Hypothalamus (tissue), 51 donors: Measurements from ENCODE around the gene CEACAM6.
A peak's percentile ranks its signal among the peaks of the same experiment; 100 is the strongest.
"Not testable (repeated sequence)": the region's sequence is repeated elsewhere in the genome, so short reads cannot be mapped to it uniquely, and the experiment has no call there.

Source experiments
- DNase-seq, 51 donors: peaks; one replicate each; lab custom pipeline; 2025; lab: John Stamatoyannopoulos, UW

Gene CEACAM6

DNA sequence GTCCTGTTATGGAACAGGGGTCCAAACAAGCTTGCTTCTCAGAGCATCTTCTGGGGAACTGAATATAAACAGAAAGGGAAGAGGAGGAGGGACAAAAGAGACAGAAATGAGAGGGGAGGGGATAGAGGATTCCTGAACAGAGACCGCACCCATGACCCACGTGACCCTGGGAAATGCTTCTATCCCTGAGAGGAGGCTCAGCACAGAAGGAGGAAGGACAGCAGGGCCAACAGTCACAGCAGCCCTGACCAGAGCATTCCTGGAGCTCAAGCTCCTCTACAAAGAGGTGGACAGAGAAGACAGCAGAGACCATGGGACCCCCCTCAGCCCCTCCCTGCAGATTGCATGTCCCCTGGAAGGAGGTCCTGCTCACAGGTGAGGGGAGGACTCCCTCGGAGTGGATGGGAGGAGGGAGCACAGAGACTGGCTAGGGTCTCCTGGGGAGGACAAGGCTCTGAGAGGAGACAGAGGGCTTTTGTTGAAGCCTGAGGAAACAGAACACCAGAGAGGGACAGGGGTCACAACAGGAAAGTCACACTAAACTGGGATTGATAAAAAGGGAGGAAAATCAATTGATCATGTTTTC, at the start of gene CEACAM6:
TSS of gene CEACAM6 (plus strand) at position 203 of the 586 bp plus-strand sequence. CDS start at position 312, 109 bp downstream.
- DNase-seq = no peak

DNA sequence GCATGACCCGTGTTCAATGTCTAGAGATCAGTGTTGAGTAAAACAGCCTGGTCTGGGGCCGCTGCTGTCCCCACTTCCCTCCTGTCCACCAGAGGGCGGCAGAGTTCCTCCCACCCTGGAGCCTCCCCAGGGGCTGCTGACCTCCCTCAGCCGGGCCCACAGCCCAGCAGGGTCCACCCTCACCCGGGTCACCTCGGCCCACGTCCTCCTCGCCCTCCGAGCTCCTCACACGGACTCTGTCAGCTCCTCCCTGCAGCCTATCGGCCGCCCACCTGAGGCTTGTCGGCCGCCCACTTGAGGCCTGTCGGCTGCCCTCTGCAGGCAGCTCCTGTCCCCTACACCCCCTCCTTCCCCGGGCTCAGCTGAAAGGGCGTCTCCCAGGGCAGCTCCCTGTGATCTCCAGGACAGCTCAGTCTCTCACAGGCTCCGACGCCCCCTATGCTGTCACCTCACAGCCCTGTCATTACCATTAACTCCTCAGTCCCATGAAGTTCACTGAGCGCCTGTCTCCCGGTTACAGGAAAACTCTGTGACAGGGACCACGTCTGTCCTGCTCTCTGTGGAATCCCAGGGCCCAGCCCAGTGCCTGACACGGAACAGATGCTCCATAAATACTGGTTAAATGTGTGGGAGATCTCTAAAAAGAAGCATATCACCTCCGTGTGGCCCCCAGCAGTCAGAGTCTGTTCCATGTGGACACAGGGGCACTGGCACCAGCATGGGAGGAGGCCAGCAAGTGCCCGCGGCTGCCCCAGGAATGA, 48.4 kb upstream of the CEACAM6 start:
- peak in 8 of 51 donors; percentile 5 to 42 (median 22) for DNase-seq

DNA sequence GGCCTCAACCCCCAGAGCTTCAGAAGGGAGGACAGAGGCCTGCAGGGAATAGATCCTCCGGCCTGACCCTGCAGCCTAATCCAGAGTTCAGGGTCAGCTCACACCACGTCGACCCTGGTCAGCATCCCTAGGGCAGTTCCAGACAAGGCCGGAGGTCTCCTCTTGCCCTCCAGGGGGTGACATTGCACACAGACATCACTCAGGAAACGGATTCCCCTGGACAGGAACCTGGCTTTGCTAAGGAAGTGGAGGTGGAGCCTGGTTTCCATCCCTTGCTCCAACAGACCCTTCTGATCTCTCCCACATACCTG, 47.9 kb upstream of the CEACAM6 start:
- DNase-seq = no peak

DNA sequence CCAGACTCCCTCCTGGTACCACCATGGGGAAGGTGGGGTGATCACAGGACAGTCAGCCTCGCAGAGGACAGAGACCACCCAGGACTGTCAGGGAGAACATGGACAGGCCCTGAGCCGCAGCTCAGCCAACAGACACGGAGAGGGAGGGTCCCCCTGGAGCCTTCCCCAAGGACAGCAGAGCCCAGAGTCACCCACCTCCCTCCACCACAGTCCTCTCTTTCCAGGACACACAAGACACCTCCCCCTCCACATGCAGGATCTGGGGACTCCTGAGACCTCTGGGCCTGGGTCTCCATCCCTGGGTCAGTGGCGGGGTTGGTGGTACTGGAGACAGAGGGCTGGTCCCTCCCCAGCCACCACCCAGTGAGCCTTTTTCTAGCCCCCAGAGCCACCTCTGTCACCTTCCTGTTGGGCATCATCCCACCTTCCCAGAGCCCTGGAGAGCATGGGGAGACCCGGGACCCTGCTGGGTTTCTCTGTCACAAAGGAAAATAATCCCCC, 47.4 kb upstream of the CEACAM6 start:
- DNase-seq = no peak

DNA sequence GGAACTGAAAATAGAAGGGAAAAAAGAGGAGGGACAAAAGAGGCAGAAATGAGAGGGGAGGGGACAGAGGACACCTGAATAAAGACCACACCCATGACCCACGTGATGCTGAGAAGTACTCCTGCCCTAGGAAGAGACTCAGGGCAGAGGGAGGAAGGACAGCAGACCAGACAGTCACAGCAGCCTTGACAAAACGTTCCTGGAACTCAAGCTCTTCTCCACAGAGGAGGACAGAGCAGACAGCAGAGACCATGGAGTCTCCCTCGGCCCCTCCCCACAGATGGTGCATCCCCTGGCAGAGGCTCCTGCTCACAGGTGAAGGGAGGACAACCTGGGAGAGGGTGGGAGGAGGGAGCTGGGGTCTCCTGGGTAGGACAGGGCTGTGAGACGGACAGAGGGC, 46.8 kb upstream of the CEACAM6 start, which contains the start of gene CEACAM5:
TSS of gene CEACAM5 (plus strand) at position 146 of the 400 bp plus-strand sequence. CDS start at position 252, 106 bp downstream.
- no peak for DNase-seq

DNA sequence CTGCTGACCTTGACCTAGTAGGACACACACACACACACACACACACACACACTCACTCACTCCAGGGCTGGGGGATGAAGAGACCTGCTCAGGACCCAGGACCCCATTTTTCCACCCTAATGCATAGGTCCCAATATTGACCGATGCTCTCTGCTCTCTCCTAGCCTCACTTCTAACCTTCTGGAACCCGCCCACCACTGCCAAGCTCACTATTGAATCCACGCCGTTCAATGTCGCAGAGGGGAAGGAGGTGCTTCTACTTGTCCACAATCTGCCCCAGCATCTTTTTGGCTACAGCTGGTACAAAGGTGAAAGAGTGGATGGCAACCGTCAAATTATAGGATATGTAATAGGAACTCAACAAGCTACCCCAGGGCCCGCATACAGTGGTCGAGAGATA, 45.8 kb upstream of the CEACAM6 start:
- DNase-seq = not testable (repeated sequence)

DNA sequence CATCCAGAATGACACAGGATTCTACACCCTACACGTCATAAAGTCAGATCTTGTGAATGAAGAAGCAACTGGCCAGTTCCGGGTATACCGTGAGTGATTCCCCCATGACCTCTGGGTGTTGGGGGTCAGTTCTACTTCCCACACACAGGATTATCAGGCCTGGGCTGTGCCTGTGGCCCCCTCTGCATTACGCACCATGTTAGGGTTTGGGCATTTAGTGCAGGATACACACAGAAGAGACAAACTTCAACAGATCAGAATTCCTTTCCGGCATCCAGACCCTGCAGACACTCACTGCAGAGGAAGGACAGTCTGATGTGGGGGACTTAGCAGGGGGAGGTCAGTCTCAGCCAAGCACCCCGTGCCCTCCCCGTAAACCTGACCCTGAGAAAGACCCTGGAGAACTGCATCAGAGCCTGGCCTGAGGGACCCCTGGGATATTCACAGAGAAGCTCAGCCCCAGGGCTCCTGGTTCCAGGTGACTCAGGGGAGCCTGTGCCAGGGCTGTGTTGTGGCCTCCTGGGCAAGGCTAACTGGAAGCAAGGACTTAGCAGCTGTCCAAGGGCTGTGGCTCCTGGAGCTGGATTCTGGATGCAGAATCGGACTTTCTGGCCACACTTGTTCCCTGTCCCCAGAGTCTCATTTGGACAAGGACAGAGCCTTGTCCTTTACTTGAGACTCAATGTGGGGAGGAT, 45.2 kb upstream of the CEACAM6 start:
- DNase-seq = no peak

DNA sequence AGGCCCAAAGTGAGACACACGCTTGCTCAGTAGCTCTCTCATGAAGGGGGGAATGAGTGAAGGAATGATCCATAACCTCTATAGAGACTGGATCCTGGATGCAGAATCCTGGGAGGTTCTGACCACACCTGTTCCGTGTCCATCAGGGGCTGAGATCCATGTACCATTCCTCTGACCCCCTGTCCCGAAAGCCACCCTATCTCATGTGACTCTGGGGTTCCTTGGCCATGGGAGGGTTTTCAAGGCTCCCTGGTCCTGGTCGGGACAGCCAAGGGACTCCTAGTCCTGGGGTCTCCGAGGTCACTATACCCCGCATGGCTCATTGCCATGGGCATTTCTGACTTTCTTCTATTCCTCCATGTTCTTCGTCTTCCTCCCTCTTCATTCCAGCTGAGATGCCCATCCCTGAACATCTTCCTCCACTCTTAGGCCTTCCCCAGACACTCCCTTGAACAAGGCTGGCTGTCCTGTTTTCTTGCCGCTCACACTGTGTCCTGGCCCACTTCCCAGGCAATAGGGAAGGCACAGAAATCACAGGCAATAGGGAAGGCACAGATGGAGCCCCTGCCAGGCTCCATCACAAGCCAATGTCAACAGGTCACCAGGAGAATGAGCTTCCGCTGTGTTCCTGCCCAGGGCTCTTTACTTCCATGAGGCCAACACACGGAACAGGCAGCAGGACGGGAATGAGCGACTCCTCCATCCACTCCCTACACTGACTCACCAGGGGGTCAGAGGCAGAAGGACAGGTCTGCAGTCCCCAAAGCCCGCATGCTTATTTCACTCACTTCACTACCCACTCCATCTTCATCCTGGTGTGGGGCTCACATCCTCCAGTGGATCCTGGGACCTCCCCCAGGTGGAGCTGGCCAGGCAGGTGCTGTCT, 43.7 kb upstream of the CEACAM6 start:
- DNase-seq = no peak

DNA sequence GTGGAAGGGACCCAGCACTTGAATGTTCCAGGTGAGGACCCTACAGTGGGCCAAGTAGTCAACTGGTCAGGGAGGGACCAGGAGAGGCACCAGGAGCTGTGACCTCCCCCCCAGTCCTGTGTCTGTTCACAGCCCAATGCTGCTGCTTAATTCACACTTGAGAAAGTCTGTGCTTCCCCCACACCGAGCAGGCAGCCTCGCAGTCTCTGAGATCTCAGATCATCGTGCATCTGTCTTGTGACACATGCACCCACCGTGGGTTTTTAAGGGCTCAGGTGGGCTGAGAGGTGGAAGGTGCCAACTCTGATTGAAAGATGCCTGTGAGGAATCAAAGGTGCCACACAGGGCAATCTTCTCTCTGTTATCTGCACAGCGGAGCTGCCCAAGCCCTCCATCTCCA, 40.7 kb upstream of the CEACAM6 start:
- DNase-seq = no peak

DNA sequence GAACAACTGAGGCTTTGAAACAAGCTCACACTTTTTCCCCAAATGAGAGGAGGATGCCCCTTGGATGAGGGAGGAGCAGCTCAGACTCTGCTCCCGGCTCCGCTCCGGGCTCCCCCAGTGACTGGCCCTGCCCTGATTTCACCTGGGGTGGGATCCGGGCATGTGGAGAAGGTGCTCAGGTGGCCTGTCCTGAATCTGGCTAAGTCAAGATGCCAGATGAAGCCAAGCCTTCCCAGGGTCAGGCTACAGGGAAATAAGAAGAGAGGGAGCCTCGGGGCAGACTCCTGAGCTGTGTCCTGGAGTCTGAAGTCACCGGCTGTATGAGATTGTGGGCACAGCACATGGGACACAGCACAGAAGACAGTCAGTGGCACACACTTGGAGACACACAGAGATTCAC, 36.6 kb upstream of the CEACAM6 start:
- DNase-seq = no peak

DNA sequence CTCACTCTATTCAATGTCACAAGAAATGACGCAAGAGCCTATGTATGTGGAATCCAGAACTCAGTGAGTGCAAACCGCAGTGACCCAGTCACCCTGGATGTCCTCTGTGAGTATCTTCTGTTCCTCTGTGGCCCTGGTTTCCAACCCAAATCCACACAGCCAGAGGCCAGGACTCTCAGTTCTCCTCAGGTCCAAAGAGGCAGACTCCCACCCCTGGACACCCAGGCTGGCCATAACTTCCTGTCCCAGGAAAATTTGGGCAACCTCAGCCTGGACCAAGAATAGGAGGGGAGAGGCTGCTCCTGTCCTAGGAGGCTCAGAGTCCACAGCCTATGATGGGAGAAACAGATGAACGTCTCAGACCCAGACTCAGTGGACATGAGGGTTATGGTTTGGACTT, 35.2 kb upstream of the CEACAM6 start:
- no peak for DNase-seq

DNA sequence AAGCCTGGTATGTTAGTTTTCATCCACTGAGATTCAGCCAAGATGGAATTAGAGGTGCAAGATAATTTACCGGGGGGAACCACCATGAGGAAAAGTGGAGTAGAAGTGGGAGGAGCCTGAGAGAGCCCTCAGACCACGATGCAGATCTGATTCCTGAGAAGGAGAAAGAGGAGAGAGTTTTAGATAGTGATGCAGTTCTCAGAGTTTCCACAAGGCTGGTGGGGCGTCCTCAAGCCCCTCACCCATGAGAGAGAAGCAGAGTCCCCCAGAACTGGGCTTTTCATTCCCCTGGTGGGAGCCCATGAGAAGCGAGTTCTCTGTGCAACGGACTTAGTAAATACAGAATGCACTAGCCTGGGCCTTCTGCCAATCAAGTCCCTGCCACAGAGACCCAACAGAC, 28.8 kb upstream of the CEACAM6 start:
- no peak for DNase-seq

DNA sequence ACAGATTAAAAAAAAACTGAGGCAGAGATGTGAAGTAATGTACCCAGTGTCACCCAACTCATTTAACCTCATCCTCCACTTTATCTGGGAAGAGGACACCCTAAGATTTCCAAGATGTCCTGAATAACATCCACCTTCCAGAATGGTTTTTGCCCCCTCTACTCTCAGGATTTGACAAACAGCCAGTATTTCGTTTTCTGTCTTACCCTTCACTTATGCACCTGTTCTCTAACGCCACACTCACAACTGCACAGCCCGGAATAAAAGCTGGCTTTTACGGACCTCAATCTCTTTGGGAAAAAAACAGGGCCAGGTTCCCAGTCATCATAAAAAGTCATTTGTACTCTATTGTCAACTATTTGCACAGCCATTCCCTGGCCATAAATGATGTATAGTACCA, 21.2 kb upstream of the CEACAM6 start:
- DNase-seq = no peak

DNA sequence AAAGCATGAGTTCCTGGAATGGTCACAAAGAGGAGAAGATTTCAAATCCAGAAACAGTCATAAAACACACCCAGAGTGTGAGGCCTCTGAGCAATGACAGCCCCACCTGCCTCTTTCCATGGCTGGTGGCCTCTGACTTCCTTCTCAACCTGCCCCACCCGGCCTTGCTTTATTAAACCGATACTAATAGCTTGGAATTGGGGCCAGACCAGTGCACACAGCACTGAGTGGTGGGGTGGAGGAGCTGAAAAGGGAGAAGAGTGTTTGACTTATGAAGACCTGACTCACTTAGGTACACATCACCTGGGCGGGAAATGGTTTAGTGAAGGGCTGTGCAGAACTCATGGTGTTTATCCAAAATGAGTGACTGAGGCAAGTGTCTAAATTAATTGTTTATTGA, 20.7 kb upstream of the CEACAM6 start:
- DNase-seq = no peak

DNA sequence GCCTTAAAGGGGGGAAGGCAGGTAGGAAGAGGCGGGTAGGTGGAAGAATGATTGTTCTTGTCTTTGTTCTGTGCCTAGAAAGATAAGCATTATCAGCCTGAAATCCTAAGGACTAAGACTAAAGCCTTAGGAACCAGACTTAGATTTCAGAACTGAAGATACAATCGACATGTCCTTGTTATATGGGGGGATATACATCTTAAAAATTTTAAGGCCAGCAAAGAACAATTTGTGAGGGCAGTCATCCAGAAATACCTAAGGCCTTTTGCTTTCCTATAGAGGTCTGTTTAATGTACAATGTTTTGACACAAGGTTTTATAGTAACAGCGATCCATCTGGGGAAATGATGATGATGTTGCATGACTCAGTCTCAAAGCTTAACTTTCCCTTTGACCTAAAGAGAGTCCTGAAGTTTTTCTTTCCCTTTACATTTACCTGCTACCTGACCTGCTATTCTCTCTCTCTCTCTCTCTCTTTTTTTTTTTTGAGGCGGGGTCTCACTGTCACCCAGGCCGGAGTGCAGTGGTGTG, 20.2 kb upstream of the CEACAM6 start:
- no peak for DNase-seq

DNA sequence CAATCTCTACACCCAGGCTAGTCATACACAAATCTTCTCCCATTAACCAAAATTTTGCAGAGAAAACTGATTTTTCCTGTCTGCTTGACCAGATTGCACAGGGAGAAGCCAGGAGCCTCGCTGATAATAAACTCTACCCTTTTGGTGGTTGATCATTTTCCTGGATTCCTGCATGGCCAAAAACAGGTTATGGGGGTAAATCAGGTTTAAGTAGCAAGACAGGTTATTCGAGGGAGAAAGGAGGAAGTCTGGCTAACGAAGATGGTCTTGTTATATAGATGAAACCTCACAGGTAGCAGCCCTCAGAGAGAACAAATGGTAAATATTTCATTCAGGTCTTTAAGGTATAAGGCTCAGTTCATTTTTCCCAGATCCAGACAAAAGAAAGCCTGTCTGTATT, 16.0 kb upstream of the CEACAM6 start:
- no peak for DNase-seq

DNA sequence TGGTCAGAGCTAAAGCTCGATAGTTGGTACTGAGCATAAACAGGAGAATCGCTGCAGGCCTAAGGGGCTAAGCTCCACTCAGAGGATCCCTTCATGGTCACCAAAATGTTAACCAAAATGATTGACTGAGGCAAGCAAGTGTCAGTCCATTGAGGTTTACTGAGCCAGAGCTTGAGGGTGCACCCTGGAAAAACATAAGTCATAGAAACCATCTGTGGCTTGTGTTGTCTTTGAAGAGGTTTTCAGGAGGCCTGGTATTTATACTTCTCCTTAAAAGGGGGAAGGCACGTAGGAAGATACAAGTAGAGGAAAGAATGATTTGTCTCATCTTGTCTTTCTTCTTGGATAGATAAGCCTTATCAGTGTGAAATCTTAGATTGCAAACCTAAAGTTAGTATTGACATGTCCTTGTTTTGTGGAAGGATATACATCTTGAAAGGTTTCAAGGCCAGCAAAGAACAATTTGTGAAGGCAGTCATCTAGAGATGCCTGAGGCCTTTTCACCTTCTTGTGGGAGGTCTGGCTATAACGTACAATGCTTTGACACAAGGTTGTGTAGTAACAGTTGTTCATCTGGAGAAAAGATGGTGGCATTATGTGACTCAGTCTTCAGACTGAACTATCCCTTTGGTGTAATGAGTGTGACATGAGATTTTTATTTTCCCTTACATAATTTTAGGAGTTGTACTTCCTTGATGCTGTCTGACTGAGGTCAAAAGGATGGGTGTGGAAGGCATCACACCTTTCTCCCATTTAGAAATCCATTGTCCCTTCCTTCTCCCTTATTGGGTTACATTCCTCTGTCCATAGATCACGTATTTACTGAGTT, 14.7 kb upstream of the CEACAM6 start:
- DNase-seq = no peak

DNA sequence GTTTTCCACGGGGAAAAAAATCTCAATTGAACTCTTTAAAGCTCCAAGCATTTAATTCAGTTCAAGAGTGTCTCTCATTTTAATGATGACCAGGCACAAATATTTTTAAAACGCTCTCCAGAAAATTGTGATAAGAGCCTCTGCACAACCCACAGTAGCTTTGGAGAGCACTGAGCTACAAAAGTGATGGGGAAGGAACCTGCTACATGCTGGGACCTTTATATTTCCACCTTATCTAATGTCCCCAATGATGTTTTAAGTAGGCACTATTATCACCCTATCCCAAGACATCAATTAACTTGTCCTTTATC, 14.1 kb upstream of the CEACAM6 start:
- DNase-seq = no peak

DNA sequence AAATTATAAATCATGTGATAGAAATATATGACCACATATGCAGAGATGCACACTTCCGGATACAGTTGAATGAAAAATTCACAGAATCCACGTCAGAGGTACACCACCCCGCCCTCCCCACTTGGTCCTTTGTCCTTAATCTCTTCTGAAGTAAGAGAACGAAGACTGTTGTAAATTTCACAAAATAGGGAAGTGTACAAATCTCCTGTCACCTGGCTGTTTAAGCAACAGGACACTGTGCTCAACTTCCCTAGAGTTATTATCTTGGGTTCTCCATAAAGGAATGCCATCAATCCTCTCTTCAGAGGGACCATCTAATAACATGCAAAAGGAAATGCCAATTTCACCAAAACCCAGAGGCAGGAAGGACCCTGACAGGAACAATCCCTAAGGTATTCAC, 10.5 kb upstream of the CEACAM6 start:
- no peak for DNase-seq

DNA sequence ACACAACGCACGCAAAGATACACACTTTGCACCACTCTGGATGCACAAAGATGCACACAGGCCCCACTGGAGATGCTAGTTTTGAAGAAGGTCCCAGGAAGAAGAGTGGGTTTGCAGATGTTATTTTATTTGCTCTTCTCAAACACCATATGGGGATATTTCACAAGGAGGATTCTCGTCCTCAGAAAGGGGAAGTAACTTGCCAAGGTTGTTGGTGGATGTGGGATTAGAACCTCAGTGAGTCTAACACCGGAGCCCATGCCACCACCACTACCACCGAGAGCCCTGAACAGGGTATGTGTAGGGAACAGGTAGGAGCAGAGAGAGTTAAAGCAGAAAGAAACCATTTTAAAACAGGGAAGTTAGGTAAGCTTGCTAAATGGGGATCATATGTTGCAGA, 9.6 kb upstream of the CEACAM6 start:
- no peak for DNase-seq
